ENCODE measurements around the gene SZRD1. TPM values are rescaled to one million over a fixed set of nuclear protein-coding genes. Genes with fewer than 3 reads are reported as not detected.

SZRD1 gene, protein sequence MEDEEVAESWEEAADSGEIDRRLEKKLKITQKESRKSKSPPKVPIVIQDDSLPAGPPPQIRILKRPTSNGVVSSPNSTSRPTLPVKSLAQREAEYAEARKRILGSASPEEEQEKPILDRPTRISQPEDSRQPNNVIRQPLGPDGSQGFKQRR
- 100 to 1,000 TPM in 2 of 4 donors, 10 to 100 TPM in 2; 85.8 to 117 (median 99.4) TPM for total RNA-seq

- peak; percentile 94 for ATAC-seq
- H3K9me3 ChIP-seq = no peaks in the 10 kb centered on the region
- peak within 1 kb of the TSS; percentile 56 to 86 for H3K4me3 ChIP-seq
- peaks cover 4 to 62% (median 12%) of the 10 kb centered on the region in 3 donors for H3K4me1 ChIP-seq
- 2 to 8% methylated on average over 6 to 17 of the region's 24 CpGs for WGBS, 2 donors (ENCODE audit: low coverage in 1 of 2)
- TF ChIP-seq, protein P1, sequence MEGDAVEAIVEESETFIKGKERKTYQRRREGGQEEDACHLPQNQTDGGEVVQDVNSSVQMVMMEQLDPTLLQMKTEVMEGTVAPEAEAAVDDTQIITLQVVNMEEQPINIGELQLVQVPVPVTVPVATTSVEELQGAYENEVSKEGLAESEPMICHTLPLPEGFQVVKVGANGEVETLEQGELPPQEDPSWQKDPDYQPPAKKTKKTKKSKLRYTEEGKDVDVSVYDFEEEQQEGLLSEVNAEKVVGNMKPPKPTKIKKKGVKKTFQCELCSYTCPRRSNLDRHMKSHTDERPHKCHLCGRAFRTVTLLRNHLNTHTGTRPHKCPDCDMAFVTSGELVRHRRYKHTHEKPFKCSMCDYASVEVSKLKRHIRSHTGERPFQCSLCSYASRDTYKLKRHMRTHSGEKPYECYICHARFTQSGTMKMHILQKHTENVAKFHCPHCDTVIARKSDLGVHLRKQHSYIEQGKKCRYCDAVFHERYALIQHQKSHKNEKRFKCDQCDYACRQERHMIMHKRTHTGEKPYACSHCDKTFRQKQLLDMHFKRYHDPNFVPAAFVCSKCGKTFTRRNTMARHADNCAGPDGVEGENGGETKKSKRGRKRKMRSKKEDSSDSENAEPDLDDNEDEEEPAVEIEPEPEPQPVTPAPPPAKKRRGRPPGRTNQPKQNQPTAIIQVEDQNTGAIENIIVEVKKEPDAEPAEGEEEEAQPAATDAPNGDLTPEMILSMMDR (IDR thresholded peaks at IDR 0.05) = no peak
- TF ChIP-seq EP300 (IDR thresholded peaks at IDR 0.05) = no peak
- peak; percentile 82 for TF ChIP-seq POLR2AphosphoS5 (IDR thresholded peaks at IDR 0.05)
- TF ChIP-seq POLR2A (IDR thresholded peaks at IDR 0.05) = no peak
- H3K36me3 ChIP-seq = no peaks in the 10 kb centered on the region
- H3K27ac ChIP-seq = peak within 1 kb of the TSS; percentile 72 to 98 (median 96)
- H3K27me3 ChIP-seq = no peaks in the 10 kb centered on the region
These were observed at the start of gene SZRD1 for GRCh38 chr1:16366722-16367257. TSS of gene SZRD1 (plus strand) at chr1:16367242. CDS start at chr1:16367258, 16 bp downstream.

- Histone ChIP-seq H3K36me3 (peaks cover 0 to 14% of the 10 kb centered on the region in 2 donors), H3K4me1 (peaks cover 0 to 96% (median 2%) of the 10 kb centered on the region in 3 donors), H3K27ac (peak overlapping the region in 1 of 4 donors; percentile 3), H3K27me3 (no peaks in the 10 kb centered on the region), H3K9me3 (no peaks in the 10 kb centered on the region), H3K4me3 (no peak overlapping the region)
- 37 to 51% methylated on average over 3 of the region's 3 CpGs for WGBS, 2 donors (ENCODE audit: low coverage in 1 of 2)
- TF ChIP-seq POLR2AphosphoS5 (IDR thresholded peaks at IDR 0.05) (no peak), POLR2A (IDR thresholded peaks at IDR 0.05) (no peak), EP300 (IDR thresholded peaks at IDR 0.05) (no peak)
- TF ChIP-seq, protein P1 (IDR thresholded peaks at IDR 0.05) = no peak
- peak; percentile 77 for ATAC-seq
These were observed 48.5 kb upstream of the SZRD1 start for GRCh38 chr1:16318555-16318954.

GRCh38 chr1:16321176-16321867 lies 45.7 kb upstream of the SZRD1 start:
- H3K4me1 ChIP-seq = peaks cover 0 to 92% (median 2%) of the 10 kb centered on the region in 3 donors

GRCh38 chr1:16324456-16324890 lies 42.6 kb upstream of the SZRD1 start:
- Histone ChIP-seq H3K9me3 (no peaks in the 10 kb centered on the region), H3K27ac (peak overlapping the region in 3 of 4 donors; percentile 1 to 14 (median 6)), H3K36me3 (peaks cover 0 to 8% of the 10 kb centered on the region in 2 donors), H3K27me3 (no peaks in the 10 kb centered on the region), H3K4me1 (peaks cover 0 to 80% (median 2%) of the 10 kb centered on the region in 3 donors), H3K4me3 (no peak overlapping the region)
- WGBS, 2 donors (ENCODE audit: low coverage in 1 of 2) = 73 to 80% methylated on average over 6 of the region's 6 CpGs
- ATAC-seq = peak; percentile 83
- TF ChIP-seq EP300 (IDR thresholded peaks at IDR 0.05) = no peak
- TF ChIP-seq POLR2A (IDR thresholded peaks at IDR 0.05) = no peak
- peak; percentile 40 for TF ChIP-seq POLR2AphosphoS5 (IDR thresholded peaks at IDR 0.05)
- TF ChIP-seq, protein P1 (IDR thresholded peaks at IDR 0.05) = no peak

More at GRCh38 chr1:16321176-16321867, 45.7 kb upstream of the SZRD1 start:
- Histone ChIP-seq H3K36me3 (peaks cover 0 to 7% of the 10 kb centered on the region in 2 donors), H3K4me3 (no peak overlapping the region), H3K27me3 (no peaks in the 10 kb centered on the region), H3K27ac (no peak overlapping the region), H3K9me3 (no peaks in the 10 kb centered on the region)
- 57 to 73% methylated on average over 2 to 4 of the region's 4 CpGs for WGBS, 2 donors (ENCODE audit: low coverage in 1 of 2)
- TF ChIP-seq EP300 (IDR thresholded peaks at IDR 0.05) (no peak), POLR2AphosphoS5 (IDR thresholded peaks at IDR 0.05) (no peak), POLR2A (IDR thresholded peaks at IDR 0.05) (no peak)
- TF ChIP-seq, protein P1 (IDR thresholded peaks at IDR 0.05) = no peak
- ATAC-seq = peak; percentile 60

Measured in gastroesophageal sphincter (tissue), 4 donors.